GM18907 (cell line): ENCODE data around the gene RFK.

ENCODE experiments used
- ATAC-seq: cut with Tn5 transposase; IDR thresholded peaks from one replicate; pipeline ENCODE4 v1.9.1; 2021; ENCODE audit warnings: mild to moderate bottlenecking, moderate library complexity; ENCODE audit not compliant: unreplicated experiment

Gene RFK

DNA sequence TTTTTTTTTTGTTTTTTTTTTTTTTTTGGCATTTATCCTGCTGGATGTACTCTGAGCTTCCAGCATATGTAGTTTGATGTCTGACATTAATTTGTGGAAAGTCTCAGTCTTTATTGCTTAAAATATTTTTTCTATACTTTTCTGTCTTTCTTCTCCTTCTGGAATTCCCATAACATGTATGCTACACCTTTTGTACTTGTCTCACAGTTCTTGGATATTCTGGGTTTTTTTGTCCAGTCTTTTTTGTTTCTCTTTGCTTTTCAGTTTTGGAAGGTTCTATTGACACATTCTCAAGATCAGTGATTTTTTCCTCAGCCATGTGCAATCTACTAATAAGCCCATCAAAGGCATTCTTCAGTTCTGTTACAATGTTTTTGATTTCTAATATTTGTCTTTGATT lies 19.4 kb upstream of the RFK start:
- no peak for ATAC-seq

DNA sequence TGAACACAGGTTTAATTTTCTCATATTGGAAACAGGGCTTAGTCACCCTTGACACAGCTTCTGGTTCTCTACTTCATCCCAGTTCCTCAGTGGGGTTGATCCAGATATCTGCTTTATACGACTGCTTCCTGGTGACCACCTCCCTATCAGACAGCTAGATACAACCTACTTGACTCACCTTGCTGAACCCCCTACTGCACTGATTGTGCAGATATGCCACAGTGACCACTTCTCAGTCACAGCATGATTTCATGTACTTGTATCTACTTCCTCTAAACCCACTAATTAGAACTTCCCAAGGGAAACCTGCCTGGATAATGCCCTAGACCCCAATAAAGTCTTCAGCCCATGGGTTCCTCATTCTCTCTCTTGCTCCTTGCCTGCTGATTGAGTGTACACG lies 18.4 kb upstream of the RFK start:
- ATAC-seq, result no peak

DNA sequence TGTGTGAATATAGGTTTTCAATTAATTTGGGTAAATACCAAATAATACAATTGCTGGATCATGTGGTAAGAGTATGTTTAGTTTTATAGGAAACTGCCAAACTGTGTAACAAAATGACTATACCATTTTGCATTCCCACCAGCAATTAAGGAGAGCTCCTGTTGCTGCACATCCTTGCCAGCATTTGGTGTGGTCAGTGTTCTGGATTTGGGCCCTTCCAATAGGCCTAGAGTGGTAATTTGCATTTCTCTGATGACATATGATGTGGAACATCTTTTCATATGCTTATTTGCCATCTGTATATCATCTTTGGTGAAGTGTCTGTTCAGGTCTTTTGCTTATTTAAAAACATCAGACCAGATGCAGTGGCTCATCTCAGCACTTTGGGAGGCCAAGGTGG lies 11.6 kb upstream of the RFK start:
- ATAC-seq, result no peak

DNA sequence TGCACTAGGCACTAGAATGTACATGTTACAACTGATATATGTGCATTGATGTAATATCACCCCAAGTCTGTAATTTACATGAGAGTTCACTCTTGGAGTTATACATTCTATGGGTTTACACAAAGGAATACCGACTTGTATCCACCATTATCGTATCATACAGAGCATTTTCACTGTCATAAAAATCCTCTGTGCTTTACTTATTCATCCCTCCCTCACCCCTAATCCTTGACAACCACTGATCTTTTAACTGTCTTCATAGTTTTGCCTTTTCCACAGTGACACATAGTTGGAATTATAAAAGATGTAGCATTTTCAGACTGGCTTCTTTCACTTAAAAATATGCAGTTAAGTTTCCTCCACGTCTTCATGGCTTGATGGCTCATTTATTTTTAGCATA lies 11.1 kb upstream of the RFK start:
- ATAC-seq, result no peak

DNA sequence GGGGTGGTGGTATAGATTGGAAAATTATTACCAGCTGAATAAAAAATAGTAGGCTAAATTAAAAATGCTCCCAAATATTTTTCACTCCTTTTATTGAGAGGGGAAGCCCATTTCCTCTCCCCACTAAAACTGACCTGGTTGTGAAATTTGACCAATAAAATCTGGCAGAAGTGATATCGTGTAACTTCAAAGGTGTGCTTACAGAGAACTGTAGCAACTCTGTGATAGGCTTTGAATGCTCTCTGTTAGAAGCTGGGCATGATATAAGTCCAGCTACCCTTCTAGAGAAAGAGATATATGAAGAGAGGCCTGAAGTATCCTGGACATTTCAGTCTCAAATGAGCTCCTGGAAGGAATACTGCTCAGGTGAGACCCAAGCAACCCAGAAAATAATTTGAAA lies 10.2 kb upstream of the RFK start:
- no peak for ATAC-seq

DNA sequence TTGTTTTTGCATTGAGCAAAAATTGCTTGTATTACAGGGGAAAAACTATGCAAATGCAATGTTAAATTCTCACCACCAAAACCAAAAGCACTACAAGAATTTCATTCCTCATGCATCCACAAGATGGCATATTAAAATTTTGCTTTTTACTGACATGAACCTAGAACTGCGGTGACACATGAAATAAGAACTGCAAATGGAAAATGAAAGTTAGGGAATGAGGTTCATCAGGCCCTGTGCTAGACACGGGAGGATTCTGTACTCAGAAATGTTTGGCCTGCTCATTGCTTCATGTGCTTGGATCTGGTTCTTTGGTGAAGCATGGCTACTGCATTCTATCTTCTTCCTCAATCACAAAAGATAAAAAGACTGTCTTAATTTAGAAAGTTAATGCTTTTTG lies 9.1 kb upstream of the RFK start:
- peak; percentile 89 for ATAC-seq

DNA sequence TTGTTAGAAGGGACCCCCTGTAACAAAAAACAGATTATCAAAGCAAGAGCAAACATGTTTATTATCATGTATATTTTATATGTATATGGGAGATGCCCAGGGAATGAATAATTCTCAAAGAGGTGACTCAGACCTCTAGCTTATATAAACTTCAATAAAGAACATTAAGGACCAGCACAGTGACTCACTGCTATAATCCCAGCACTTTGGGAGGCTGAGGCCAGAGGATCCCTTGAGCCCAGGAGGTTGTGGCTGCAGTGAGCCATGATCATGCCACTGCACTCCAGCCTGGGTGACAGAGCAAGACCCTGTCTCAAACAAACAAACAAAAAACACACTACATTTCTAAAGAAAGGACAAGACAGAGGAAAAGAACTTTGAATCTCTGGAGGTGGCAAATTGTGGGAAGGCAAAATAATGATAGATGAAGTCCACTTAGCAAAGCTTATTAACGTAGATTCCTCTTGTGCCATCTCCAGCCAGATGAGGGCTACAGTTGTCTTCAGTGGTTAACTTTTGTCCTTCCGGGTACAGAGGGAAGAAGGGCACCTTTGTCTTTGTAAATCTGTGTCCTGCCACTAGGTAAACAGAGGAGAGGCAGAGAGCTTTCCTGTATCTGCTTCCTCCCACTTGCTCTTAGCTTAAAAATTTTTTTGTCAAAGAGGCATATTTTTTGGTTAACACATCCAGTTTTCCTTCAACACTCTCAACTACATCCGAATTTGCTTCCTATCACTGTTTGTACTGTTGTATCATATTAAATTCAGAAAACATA lies 7.5 kb upstream of the RFK start:
- no peak for ATAC-seq

DNA sequence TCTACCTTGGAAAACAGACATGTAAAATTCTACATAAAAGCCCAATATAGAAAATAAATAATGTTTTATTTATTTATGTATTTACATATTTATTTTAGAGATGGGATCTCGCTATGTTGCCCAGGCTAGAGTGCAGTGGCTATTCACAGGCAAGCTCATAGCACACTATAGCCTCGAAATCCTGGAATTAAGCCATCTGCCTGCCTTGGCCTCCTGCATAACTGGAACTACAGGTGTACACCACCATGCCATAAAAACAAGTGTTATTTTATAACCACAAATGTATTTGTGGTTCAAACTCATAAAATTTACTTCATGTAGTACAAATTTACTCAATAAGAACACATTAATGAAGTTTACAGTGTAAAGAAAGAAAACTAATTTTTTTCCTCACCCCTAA lies 7.0 kb upstream of the RFK start:
- no peak for ATAC-seq

DNA sequence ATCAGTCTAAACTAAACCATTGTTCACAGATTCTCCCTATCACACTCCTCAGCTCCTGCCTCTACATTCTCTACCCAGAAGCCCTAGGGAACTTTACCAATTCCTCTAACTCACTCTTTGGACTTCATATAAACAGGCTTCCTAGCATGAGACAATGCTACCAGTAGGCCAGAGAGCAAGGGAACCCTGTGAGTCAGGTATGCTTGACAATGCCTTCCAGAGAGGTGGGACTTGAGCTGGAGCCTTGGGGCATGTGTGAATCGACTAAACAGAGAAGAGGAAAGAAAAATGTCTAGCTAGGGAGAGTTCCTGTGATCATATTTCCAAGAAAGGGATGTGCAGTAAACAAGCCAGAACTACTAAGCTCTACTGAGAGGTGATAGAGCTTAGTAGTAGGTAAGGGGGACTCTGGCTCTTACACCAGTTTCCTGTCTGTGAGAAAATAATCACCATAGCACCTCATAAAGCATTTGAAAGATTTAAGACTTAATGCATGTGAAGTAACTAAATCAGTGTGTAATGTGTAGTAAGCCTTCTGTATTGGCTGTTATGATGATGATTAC lies 6.4 kb upstream of the RFK start:
- ATAC-seq, result no peak

DNA sequence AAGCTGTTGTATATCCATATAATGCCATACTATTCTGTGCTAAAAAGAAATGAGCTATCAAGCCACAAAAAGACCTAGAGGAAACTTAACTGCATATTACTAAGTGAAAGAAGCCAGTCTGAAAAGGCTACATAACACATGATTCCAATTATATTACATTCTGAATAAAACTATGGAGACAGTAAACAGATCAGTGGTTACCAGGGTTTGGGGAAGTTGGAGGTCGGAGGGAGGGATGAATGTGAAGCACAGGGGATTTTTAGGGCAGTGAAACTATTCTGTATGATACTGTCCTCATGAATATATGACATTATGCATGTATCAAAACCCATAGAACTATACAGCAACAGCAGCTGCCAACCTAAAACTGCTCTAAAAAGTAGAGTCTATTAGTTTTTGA lies 5.6 kb upstream of the RFK start:
- ATAC-seq, result no peak

DNA sequence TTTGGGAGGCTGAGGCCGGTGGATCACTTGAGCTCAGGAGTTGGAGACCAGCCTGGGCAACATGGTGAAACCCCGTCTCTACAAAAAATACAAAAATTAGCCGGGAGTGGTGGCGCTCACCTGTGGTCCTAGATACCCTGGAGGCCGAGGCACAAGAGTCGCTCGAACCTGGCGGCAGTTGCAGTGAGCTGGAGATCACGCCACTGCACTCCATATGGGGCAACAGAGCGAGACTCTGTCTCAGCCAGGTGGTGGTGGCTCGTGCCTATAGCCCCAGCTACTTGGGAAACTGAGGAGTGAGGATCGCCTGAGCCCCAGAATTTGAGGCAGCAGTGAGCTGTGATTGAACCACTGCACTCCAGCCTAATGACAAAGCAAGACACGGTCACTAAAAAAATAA lies 2.4 kb upstream of the RFK start:
- ATAC-seq, result no peak

DNA sequence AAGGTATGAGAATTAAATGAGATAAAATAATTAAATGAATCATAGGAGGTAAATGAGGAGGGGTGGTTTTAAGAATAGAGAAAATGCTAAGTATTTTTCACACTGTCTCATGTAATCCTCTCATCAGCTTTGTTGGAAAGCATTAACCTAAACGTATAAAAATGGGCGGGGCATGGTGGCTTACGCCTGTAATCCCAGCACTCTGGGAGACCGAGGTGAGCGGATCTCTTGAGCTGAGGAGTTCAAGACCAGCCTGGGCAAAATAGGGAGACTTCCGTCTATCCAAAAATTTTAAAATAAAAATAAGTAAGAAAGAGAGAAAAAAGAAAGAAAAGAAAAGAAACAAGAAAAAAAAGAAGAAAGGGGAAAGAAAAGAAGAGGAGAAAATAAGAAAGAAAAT lies 1.9 kb upstream of the RFK start:
- ATAC-seq, result no peak

DNA sequence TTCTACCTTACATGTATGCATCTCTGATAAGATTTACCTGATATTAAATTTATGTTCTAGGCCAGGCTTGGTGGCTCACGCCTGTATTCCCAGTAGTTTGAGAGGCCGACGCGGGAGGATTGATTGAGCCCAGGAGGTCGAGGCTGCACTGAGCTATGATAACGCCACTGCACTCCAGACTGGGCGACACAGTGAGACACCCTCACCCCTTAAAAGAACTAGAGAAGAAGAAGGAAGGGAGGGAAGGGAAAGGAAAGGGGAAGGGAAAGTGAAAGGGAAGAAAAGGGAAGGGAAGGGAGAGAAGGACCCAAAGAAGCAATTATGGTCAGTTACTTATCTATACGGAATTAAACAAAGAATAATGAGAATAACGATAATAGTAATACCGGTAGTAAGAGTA lies 1.2 kb upstream of the RFK start:
- no peak for ATAC-seq

DNA sequence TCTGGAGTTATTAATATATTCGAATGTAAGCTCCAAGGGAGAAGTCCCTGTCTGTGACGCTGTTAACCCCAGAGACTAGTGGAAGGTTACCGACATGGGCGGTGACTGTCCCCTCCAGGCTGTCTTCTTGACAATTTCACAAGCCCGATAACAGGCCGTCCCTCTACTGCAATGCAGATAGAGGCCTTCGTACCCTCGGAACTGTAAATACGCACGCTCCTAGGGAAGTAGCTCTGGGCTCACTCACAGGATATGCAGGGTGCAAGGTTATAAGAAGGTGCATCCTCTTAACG lies 680 bp upstream of the RFK start:
- peak; percentile 64 for ATAC-seq

DNA sequence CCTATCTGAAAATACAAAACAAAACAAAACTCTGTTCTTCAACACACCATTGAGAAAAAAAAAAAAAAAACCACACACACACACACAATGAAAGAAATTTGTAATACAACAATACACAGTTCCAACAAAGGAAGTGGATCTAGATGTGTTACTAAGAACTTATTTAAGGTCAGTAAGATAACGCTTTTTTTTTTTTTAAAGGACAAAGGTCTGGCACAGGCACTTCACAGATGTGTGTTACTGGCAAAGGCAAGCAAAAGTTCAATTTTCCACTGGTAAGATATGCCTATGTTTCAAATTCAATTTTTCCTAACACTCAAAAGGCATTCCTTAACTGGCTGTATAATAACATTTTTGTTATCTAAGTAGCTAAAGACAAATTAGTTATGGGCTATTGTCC lies 3.6 kb downstream of the RFK start:
- no peak for ATAC-seq

DNA sequence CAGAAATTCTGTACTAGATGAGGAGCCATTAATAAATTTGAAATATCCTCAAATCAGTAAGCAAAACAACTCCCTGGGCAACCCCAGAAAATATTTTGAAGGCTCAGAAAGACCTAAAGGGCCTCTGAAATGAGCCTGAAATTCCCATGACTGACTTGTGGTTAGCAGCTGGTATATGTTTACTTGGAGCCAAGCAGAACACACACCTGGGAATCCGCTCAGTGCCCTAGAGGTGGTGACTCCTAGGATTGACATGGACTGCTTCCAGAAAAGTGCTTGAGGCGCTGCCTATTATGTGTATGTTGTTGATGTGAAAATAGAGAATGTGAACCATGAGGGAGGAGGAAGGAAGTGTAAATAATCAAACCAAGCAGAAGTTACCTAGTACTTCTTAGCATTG lies 14.7 kb downstream of the RFK start:
- ATAC-seq, result no peak

DNA sequence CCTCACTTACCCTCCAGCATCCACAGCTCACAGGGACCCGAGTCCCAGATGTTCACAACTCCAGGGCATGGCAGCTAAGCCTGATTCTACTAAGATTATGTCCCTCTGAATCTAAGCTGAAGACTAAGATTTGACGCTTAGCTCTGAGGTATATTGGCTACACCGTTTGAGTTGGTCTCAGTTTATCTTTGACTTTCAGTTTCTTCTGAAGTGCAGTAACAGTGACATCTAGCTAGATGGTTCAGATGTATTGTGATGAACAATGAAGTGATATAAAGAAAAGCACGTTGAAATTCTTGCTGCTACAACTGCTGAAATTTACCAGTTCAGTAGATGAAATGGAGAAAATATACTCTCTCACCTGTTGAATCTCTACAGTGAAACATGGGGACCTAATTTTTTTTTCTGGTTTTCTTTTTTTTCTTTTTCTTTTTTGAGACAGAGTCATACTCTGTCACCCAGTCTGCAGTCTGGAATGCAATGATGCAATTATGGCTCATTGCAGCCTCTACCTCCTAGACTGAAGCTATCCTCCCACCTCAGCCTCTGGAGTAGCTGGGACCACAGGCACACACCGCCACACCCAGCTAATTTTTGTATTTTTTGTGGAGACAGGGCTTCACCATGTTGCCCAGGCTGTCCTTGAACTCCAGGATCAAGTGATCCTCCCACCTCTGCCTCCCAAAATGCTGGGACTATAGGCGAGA lies 15.7 kb downstream of the RFK start:
- ATAC-seq, result no peak

DNA sequence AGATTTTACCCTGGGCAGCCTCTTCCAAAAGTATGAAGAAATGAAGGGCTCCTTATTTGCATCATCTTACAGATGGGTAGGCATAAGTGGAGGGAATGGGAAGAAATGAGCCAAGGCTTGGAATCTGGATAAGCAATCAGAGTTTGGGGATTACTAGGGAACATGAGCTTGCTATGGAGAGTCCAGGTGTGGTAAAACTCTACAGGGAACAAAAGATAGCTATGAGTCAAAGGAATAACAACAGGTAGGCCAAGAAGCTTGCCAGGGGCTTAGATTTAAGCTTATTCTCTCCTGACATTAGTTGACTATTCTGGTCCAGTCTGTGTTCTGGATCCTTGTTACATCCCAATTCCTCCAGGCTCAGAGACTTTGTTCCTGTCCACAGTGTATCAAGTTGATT lies 16.4 kb downstream of the RFK start:
- ATAC-seq, result no peak

DNA sequence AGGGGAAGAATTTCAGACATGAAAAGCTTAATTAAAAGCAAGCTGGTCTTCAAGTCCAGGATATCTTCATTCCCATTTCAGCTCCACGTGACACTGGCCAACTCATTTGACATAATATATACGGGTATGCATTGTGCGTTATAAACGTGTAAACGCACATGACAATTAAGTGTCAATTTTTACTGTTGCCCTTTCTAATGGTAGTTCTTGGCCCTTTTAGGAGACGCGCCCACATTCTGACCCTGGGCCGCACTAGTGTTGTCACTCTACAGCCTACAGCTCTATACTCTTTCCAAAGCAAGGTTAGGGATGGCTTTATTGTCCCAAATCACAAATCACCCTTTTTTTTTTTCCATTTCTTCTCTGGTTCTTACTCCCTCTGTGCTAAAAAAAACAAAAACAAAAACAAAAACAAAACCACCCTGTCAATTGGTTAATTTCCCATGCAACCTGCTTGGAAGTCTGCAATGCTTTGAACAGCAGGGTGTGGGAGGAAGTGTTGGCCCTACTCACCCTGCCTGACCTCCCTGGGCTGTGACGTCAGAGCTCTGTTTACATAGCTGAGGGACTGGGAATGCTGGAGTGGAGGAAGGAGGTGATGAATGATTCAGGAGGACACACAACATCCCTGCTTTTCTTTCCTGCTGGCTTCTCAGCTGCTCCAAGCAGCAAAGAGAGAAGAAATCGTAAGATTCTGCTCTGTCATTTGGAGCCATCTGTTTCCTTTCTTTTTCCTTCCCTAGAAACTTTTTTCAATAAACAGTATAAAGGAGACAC lies 19.3 kb downstream of the RFK start:
- no peak for ATAC-seq

DNA sequence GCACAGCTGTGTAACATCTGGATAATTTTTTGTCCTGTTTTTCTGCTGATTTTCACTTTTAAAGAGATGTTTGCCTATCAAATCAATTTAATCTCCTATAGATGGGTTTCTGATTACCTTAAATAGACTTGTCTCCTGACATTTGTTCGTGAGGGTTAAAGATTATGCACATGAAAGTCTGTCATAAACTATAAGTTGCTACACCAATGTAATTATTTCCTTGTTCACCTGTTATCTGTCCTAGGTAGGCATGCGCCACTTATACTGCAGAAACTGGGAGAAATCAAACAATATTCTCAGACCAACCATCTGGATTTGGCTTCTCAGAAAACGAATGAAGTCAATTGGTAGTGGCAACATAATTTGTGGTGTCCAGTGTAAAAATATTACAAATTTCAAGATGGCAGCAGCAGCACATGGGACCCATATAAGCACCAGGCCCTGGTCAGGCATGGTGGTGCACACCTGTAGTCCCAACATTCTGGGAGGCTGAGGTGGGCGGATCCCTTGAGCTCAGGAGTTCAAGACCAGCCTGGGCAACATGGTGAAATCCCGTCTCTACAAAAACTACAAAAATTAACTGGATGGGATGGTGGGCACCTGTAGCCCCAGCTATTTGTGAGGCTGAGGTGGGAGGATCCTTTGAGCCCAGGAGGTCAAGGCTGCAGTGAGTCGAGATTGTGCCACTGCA lies 20.3 kb downstream of the RFK start:
- no peak for ATAC-seq

DNA sequence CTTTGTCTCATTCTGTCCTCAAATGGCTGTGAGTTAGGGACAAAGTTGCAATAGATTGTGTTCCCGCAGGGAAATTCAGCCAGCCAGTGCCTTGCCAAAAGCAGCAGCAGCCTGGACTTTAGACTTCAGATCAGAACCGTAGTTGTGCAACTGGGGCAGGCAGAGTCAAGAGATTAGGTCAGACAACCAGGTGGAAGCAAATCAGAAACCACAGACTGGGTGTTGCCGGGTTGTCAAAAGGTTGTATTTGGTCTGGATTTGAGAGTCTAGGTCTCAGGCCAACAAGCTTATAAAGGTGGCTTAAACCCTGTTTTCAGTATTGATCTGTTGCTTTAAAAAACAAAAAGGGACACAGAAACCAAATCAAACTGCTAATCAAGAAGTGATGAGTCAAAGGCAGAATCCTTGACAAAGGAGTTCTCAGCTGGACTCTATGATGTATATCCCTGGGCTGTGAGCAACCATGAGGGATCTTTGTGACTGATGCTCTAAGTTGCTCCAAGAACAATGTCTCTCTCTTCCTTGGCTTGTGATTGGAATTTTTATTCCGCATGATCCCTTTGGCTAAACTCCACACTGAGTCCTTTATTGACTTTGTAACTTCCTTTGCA lies 20.9 kb downstream of the RFK start:
- no peak for ATAC-seq
